Astrocyte (in vitro differentiated cells and primary cell): ENCODE measurements around the gene RHBG.

ENCODE experiments used
- EZH2 ChIP-seq: IDR thresholded peaks from 2 replicates; pipeline ENCODE4 v1.6.1; 2012; ENCODE audit warnings: mild to moderate bottlenecking, low read length, inconsistent platforms; ENCODE audit not compliant: insufficient read depth
- TF ChIP-seq, protein P1 (sequence below): IDR thresholded peaks from 2 replicates; pipeline ENCODE4 v1.5.1; 2011; ENCODE audit warnings: low read depth, mild to moderate bottlenecking, inconsistent platforms, low read length, moderate library complexity; ENCODE audit not compliant: insufficient read depth

- TF ChIP-seq, protein P1, sequence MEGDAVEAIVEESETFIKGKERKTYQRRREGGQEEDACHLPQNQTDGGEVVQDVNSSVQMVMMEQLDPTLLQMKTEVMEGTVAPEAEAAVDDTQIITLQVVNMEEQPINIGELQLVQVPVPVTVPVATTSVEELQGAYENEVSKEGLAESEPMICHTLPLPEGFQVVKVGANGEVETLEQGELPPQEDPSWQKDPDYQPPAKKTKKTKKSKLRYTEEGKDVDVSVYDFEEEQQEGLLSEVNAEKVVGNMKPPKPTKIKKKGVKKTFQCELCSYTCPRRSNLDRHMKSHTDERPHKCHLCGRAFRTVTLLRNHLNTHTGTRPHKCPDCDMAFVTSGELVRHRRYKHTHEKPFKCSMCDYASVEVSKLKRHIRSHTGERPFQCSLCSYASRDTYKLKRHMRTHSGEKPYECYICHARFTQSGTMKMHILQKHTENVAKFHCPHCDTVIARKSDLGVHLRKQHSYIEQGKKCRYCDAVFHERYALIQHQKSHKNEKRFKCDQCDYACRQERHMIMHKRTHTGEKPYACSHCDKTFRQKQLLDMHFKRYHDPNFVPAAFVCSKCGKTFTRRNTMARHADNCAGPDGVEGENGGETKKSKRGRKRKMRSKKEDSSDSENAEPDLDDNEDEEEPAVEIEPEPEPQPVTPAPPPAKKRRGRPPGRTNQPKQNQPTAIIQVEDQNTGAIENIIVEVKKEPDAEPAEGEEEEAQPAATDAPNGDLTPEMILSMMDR, result no peak
- TF ChIP-seq EZH2, result no peak
These were observed 3.9 kb downstream of the RHBG start for GRCh38 chr1:156372876-156373275.
